Bronchial epithelial cell (primary cell): ENCODE results near the gene SMARCD3. TPM values are rescaled to one million over a fixed set of nuclear protein-coding genes. Genes with fewer than 3 reads are reported as not detected.
A peak's percentile ranks its signal among the peaks of the same experiment; 100 is the strongest.

Experiments
- DNase-seq: peaks from one replicate; pipeline ENCODE4 v3.0.0-alpha.2; 2010; ENCODE audit warnings: low read depth
- FAIRE-seq: peaks from 2 replicates; lab custom pipeline; 2011; peaks lifted over from hg19 to GRCh38; lab: Jason Lieb, UNC
- H3K27me3 ChIP-seq: 2 replicates; pipeline ENCODE4 v1.5.1; 2011; ENCODE audit warnings: low read length; ENCODE audit not compliant: control insufficient read depth, insufficient read depth
- H3K36me3 ChIP-seq: 2 replicates; pipeline ENCODE4 v1.5.1; 2011; ENCODE audit warnings: low read length; ENCODE audit not compliant: control insufficient read depth, insufficient read depth
- H3K4me3 ChIP-seq: 2 replicates; pipeline ENCODE4 v1.5.1; 2011; ENCODE audit warnings: mild to moderate bottlenecking, low read depth, low read length, control low read depth
- total RNA-seq: library from RNA; depleted of rRNA; stranded (reverse); fragments of >200 nt; gene quantifications from 2 replicates; pipeline ENCODE4 v1.2.1, GENCODE V29; 2014
- TF ChIP-seq, protein P1 (sequence below): IDR thresholded peaks from 2 replicates; pipeline ENCODE4 v1.5.1; 2011; ENCODE audit warnings: mild to moderate bottlenecking, moderate library complexity, low read length, control low read depth, inconsistent platforms; ENCODE audit not compliant: insufficient read depth, severe bottlenecking

SMARCD3 gene
- total RNA-seq, 1 donor from 2014 or later, result 2.1 TPM

DNA sequence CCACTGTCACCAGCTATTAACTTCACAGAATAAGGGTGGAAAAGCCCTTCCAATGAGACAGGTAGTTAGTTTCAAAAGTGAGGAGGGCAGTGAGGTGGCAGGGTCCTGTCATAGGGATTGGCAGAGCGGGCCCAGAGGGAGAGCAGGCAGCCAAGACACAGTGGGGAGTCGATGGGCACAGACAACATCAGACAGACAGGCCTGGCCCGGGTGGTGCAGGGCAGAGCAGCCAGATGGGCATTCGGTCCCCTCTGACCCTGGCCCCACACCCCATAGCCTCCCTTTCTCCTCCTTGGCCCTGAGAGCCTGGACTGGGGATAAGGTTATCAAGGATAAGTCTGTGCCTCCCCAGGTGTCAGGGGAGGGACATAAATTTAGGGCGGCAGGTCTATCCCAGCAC, 31.4 kb upstream of the SMARCD3 start:
- H3K4me3 ChIP-seq, result no peak overlapping the region
- TF ChIP-seq, protein P1, sequence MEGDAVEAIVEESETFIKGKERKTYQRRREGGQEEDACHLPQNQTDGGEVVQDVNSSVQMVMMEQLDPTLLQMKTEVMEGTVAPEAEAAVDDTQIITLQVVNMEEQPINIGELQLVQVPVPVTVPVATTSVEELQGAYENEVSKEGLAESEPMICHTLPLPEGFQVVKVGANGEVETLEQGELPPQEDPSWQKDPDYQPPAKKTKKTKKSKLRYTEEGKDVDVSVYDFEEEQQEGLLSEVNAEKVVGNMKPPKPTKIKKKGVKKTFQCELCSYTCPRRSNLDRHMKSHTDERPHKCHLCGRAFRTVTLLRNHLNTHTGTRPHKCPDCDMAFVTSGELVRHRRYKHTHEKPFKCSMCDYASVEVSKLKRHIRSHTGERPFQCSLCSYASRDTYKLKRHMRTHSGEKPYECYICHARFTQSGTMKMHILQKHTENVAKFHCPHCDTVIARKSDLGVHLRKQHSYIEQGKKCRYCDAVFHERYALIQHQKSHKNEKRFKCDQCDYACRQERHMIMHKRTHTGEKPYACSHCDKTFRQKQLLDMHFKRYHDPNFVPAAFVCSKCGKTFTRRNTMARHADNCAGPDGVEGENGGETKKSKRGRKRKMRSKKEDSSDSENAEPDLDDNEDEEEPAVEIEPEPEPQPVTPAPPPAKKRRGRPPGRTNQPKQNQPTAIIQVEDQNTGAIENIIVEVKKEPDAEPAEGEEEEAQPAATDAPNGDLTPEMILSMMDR, result no peak
- DNase-seq (no peak), FAIRE-seq (no peak)
- peaks cover 2% of the 10 kb centered on the region for H3K27me3 ChIP-seq
- no peaks in the 10 kb centered on the region for H3K36me3 ChIP-seq

DNA sequence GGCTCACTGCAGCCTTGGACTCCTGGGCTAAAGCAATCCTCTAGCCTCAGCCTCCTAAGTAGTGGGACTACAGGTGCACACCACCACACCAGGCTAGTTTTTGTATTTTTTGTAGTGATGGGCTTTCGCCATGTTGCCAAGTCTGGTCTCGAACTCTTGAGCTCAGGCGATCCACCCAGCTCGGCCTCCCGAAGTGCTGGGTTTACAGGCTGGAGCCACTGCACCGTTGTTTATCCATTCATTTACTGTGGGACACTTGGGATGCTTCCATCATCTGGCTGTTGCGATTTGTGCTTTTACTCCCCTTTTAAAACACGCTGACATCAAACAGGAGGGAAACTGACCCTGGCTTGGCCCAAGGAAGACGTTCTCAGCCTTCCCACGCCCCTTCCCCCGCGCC, 30.5 kb upstream of the SMARCD3 start:
- no peak for FAIRE-seq
- Histone ChIP-seq H3K27me3 (peaks cover 2% of the 10 kb centered on the region), H3K36me3 (no peaks in the 10 kb centered on the region), H3K4me3 (no peak overlapping the region)
- no peak for DNase-seq
- TF ChIP-seq, protein P1, result no peak

DNA sequence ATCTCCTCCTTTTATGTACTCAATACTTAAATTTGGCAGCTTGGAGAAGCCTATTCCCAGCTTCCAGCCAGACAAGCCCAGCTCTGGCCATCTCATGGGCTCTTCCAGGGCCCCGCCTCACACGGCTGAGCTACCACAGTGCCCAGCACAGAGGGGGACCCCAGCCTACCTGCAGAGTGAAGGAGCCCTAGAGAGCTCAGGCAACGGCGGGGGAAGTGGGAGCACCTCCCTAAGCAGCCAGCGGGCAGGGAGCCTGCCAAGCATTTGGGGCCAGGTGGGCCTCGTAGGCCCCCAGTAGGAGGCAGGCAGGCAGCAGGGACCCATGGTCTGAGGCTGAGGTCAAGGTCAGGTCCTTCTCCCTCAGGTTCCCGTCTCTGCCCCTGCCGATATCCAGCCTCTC, 29.1 kb upstream of the SMARCD3 start:
- no peak for DNase-seq
- FAIRE-seq, result no peak
- Histone ChIP-seq H3K27me3 (peaks cover 2% of the 10 kb centered on the region), H3K36me3 (no peaks in the 10 kb centered on the region), H3K4me3 (no peak overlapping the region)
- TF ChIP-seq, protein P1, result no peak

DNA sequence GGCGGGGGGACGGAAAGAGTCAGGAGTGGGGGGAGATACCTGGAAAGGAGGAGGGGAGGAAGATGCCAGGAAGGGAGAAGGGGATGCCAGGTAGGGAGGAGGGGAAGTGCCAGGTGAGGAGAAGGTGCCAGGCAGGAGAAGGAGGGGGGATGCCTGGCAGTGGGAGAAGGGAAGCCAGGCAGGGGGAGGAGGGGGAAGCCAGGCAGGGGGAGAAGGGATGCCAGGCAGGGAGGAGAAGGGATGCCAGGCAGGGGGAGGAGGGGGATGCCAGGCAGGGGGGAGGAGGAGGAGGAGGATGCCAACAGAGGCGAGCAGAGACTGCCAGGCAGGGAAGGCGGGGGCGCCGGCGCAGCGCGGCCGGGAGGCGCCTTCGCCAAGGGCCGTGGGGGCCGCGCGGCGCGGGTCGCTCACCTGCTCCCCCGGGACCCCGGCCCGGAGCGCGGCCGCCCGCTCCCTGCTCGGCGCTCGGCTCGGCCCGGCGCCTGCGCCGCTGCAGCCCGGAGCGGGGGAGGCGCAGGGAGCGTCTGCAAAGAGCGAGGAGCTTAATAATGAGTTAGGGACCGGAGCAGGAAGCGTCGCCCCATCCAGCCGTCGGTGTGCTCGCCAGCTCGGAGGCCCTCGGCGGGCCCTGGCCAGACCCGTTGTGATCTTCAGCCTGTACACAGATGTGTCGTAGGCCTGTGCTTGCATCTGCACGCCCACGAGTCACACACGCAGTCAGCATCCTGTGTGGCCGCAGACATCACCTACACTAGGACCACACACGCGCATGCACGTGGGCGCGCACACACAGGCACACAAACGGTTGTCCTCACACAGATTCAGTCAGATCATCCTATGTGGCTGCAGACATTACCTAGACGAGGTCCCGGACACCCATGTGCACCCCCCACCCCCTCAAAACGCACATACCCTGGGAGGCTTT, 28.4 kb upstream of the SMARCD3 start:
- FAIRE-seq (no peak), DNase-seq (peak; percentile 36)
- Histone ChIP-seq H3K36me3 (no peaks in the 10 kb centered on the region), H3K4me3 (peak overlapping the region; percentile 37), H3K27me3 (peaks cover 2% of the 10 kb centered on the region)
- TF ChIP-seq, protein P1, result no peak

DNA sequence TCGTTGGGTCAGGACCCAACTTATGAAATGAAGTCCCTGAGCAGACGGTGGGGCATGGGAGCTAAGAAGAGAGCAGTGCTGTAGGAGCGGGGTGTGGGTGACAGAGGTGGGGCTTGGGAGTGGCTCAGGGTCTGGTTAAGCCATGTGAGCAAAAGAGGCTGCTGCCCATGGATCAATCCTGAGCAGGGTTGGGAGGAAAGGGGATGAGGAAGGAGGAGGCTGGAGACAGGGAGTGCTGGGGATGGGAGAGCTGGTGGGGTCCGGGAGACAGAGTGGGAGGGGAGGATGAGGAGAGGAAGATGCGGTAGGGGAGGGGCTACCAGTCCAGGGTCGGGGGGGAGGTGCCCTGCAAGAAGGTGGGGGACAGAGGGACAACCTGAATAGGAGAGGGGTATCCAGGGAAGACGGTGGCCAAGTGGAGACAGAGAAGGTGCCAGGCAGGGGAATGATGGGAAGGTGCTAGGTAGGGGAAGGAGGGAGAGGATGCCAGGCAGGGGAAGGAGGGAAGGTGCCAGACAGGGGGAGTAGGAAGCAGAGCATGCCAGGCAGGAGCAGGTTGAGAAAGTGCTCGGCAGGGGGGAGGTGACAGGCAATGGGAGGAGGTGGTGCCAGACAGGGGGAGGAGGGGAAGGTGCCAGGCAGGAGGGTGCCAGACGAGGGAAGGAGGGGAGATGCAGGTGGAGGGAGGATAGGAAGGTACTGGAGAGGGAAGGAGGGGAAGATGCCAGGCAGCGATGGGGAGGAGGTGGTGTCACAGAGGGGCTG, 27.5 kb upstream of the SMARCD3 start:
- H3K4me3 ChIP-seq, result no peak overlapping the region
- TF ChIP-seq, protein P1, result no peak
- peaks cover 2% of the 10 kb centered on the region for H3K27me3 ChIP-seq
- H3K36me3 ChIP-seq, result no peaks in the 10 kb centered on the region
- DNase-seq (no peak), FAIRE-seq (no peak)
